ENCODE results near the gene PIGB. TPM values are rescaled to one million over a fixed set of nuclear protein-coding genes. Genes with fewer than 3 reads are reported as not detected.
"Not testable (repeated sequence)": the region's sequence is repeated elsewhere in the genome, so short reads cannot be mapped to it uniquely, and the experiment has no call there.

Gene PIGB
- total RNA-seq, 1 experiment from 2014 or later: 26.2 TPM

GRCh38 chr15:55372701-55373440 lies 53.8 kb downstream of the PIGB start:
- no peak for DNase-seq (ENCODE audit: extremely low read depth, low read depth)

- no peak for DNase-seq (ENCODE audit: extremely low read depth, low read depth)
Observed at GRCh38 chr15:55379095-55379494, 60.1 kb downstream of the PIGB start.

- no peak for DNase-seq (ENCODE audit: extremely low read depth, low read depth)
Observed at GRCh38 chr15:55381595-55381994, 62.6 kb downstream of the PIGB start.

GRCh38 chr15:55383687-55384086 lies 64.7 kb downstream of the PIGB start:
- no peak for DNase-seq (ENCODE audit: extremely low read depth, low read depth)

- DNase-seq (ENCODE audit: extremely low read depth, low read depth): no peak
Observed at GRCh38 chr15:55387027-55387426, 68.0 kb downstream of the PIGB start.

- no peak for DNase-seq (ENCODE audit: extremely low read depth, low read depth)
Observed at GRCh38 chr15:55389264-55389607, 70.2 kb downstream of the PIGB start.

GRCh38 chr15:55394694-55395093 lies 75.7 kb downstream of the PIGB start:
- DNase-seq (ENCODE audit: extremely low read depth, low read depth): no peak

- DNase-seq (ENCODE audit: extremely low read depth, low read depth): no peak
Observed at GRCh38 chr15:55398243-55398642, 79.2 kb downstream of the PIGB start.

- DNase-seq (ENCODE audit: extremely low read depth, low read depth): not testable (repeated sequence)
Observed at GRCh38 chr15:55400050-55400449, 81.0 kb downstream of the PIGB start.

GRCh38 chr15:55401786-55402246 lies 82.8 kb downstream of the PIGB start:
- DNase-seq (ENCODE audit: extremely low read depth, low read depth): no peak

GRCh38 chr15:55402707-55403106 lies 83.7 kb downstream of the PIGB start:
- DNase-seq (ENCODE audit: extremely low read depth, low read depth): peak; percentile 67

- peak; percentile 77 for DNase-seq (ENCODE audit: extremely low read depth, low read depth)
Observed at GRCh38 chr15:55403531-55403930, 84.5 kb downstream of the PIGB start.

Other genes with a start within 250 kb of the PIGB start
- gene RSL24D1, start 122.3 kb upstream of the PIGB start, total RNA-seq (2014; rRNA removed; shearing (Covaris generic)): 232 and 256 TPM in 2 replicates
- 0.98 and 3.2 TPM in 2 replicates for gene RAB27A, start 29.4 kb upstream of the PIGB start, total RNA-seq (2014; rRNA removed; shearing (Covaris generic))
- 18.6 and 23.9 TPM in 2 replicates for gene PIGBOS1, start 99 bp upstream of the PIGB start, total RNA-seq (2014; rRNA removed; shearing (Covaris generic))
- gene CCPG1, start 89.1 kb downstream of the PIGB start, total RNA-seq (2014; rRNA removed; shearing (Covaris generic)): 268 and 298 TPM in 2 replicates
- 38.2 and 40.4 TPM in 2 replicates for gene PIERCE2, start 89.3 kb downstream of the PIGB start, total RNA-seq (2014; rRNA removed; shearing (Covaris generic))
- 2.0 and 7.0 TPM in 2 replicates for gene DNAAF4, start 189.0 kb downstream of the PIGB start, total RNA-seq (2014; rRNA removed; shearing (Covaris generic))